Measurements from ENCODE around the gene PGM2.

GRCh38 chr4:37815591-37815990 lies 10.9 kb upstream of the PGM2 start:
- TF ChIP-seq CTCF (IDR thresholded peaks at IDR 0.05; ENCODE audit: low read depth, low read length, missing input control) (no peak), EGR1 (IDR thresholded peaks at IDR 0.05; ENCODE audit: low read depth in 2 of 2) (no peak), JUND (IDR thresholded peaks at IDR 0.05) (no peak), YY1 (IDR thresholded peaks at IDR 0.05) (no peak), MAX (IDR thresholded peaks at IDR 0.05) (no peak), RAD21 (IDR thresholded peaks at IDR 0.05) (no peak), RXRA (IDR thresholded peaks at IDR 0.05) (no peak), ZBTB33 (IDR thresholded peaks at IDR 0.05) (no peak), REST (IDR thresholded peaks at IDR 0.05) (no peak), ATF3 (IDR thresholded peaks at IDR 0.05) (no peak), FOXA1 (IDR thresholded peaks at IDR 0.05) (no peak), TAF1 (conservative IDR thresholded peaks at IDR 0.05) (no peak), GABPA (IDR thresholded peaks at IDR 0.05 in 1 of 2, conservative IDR thresholded peaks at IDR 0.05 in 1 of 2) (no peak), SP1 (IDR thresholded peaks at IDR 0.05) (no peak)

Data from liver (tissue), 3 donors.